Activated CD4-positive, alpha-beta T cell treated with anti-CD3 and anti-CD28 coated beads, Interleukin-2, amount 10 ng/mL, durations not matched to agents 24 days and 14 days (primary cell): ENCODE measurements around the gene GP1BA. TPM values are rescaled to one million over a fixed set of nuclear protein-coding genes. Genes with fewer than 3 reads are reported as not detected.
A peak's percentile ranks its signal among the peaks of the same experiment; 100 is the strongest.
"Not testable (repeated sequence)": the region's sequence is repeated elsewhere in the genome, so short reads cannot be mapped to it uniquely, and the experiment has no call there.

Experiments used
- DNase-seq: peaks from one replicate; pipeline ENCODE4 v3.0.0; 2022
- H3K27ac Mint-ChIP-seq: one replicate; pipeline ENCODE4 v1.8.0; 2022; ENCODE audit warnings: mild to moderate bottlenecking, mixed read lengths
- H3K27me3 Mint-ChIP-seq: one replicate; pipeline ENCODE4 v1.8.0; 2022; ENCODE audit warnings: mixed read lengths
- H3K36me3 Mint-ChIP-seq: one replicate; pipeline ENCODE4 v1.8.0; 2022; ENCODE audit warnings: low read depth, mild to moderate bottlenecking, mixed read lengths
- H3K4me1 Mint-ChIP-seq: one replicate; pipeline ENCODE4 v1.8.0; 2021; ENCODE audit warnings: mixed read lengths
- H3K4me3 Mint-ChIP-seq: one replicate; pipeline ENCODE4 v1.8.0; 2022; ENCODE audit warnings: mild to moderate bottlenecking, moderate library complexity, mixed read lengths
- H3K9me3 Mint-ChIP-seq: one replicate; pipeline ENCODE4 v1.8.0; 2021; ENCODE audit warnings: mixed read lengths
- intact Hi-C: fragments of 100-400 bp; cut with micrococcal nuclease; formaldehyde crosslinking; loops from one replicate; pipeline ENCODE4 v1.15.1; 2023
- total RNA-seq: library from RNA; stranded (reverse); gene quantifications from 2 replicates; pipeline ENCODE4 v1.2.3, GENCODE V29; 2022

Gene GP1BA
- total RNA-seq, 1 donor from 2014 or later: not detected

GRCh38 chr17:4908711-4909496 is 23.2 kb upstream of the GP1BA start:
- Mint-ChIP-seq H3K36me3 (no peaks in the 10 kb centered on the region), H3K4me3 (no peak overlapping the region), H3K27ac (no peak overlapping the region), H3K27me3 (peaks cover 8% of the 10 kb centered on the region), H3K9me3 (no peaks in the 10 kb centered on the region), H3K4me1 (peaks cover 6% of the 10 kb centered on the region)
- intact Hi-C loops: loop anchor here (1.0 to 2.0 kb wide), 3 partner anchors 58 to 154 kb away; partner anchors contain the start of genes CAMTA2 and SPAG7
- peak; percentile 93 for DNase-seq

- no peak for DNase-seq
- Mint-ChIP-seq H3K36me3 (no peaks in the 10 kb centered on the region), H3K4me1 (peaks cover 3% of the 10 kb centered on the region), H3K27me3 (peaks cover 5% of the 10 kb centered on the region), H3K9me3 (no peaks in the 10 kb centered on the region), H3K4me3 (no peak overlapping the region), H3K27ac (no peak overlapping the region)
- intact Hi-C loops: no loop called here
Observed at GRCh38 chr17:4913994-4914393, 18.1 kb upstream of the GP1BA start.

GRCh38 chr17:4914551-4914950 is 17.5 kb upstream of the GP1BA start:
- DNase-seq, intact Hi-C loops, H3K27ac Mint-ChIP-seq, H3K4me1 Mint-ChIP-seq, H3K9me3 Mint-ChIP-seq, H3K27me3 Mint-ChIP-seq, H3K36me3 Mint-ChIP-seq, H3K4me3 Mint-ChIP-seq: not testable (repeated sequence)

- peaks cover 3% of the 10 kb centered on the region for H3K36me3 Mint-ChIP-seq
- no peak overlapping the region for H3K27ac Mint-ChIP-seq
- intact Hi-C loops: no loop called here
- H3K9me3 Mint-ChIP-seq: no peaks in the 10 kb centered on the region
- no peak for DNase-seq
- H3K4me3 Mint-ChIP-seq: no peak overlapping the region
- H3K27me3 Mint-ChIP-seq: no peaks in the 10 kb centered on the region
- H3K4me1 Mint-ChIP-seq: no peaks in the 10 kb centered on the region
Observed at GRCh38 chr17:4919511-4920047, 12.5 kb upstream of the GP1BA start.

- no peak for DNase-seq
- H3K4me3 Mint-ChIP-seq: no peak overlapping the region
Observed at GRCh38 chr17:4920351-4921048, 11.6 kb upstream of the GP1BA start.

GRCh38 chr17:4921320-4921719 is 10.8 kb upstream of the GP1BA start:
- Mint-ChIP-seq H3K27me3 (no peaks in the 10 kb centered on the region), H3K4me3 (no peak overlapping the region), H3K4me1 (peaks cover under 1% of the 10 kb centered on the region), H3K9me3 (no peaks in the 10 kb centered on the region), H3K27ac (no peak overlapping the region), H3K36me3 (peaks cover 3% of the 10 kb centered on the region)
- intact Hi-C loops: no loop called here
- DNase-seq: no peak

More at GRCh38 chr17:4920351-4921048, 11.6 kb upstream of the GP1BA start:
- Mint-ChIP-seq H3K4me1 (no peaks in the 10 kb centered on the region), H3K9me3 (no peaks in the 10 kb centered on the region), H3K36me3 (peaks cover 3% of the 10 kb centered on the region), H3K27me3 (no peaks in the 10 kb centered on the region), H3K27ac (no peak overlapping the region)
- intact Hi-C loops: no loop called here

GRCh38 chr17:4926577-4927335 is 5.3 kb upstream of the GP1BA start:
- H3K4me3 Mint-ChIP-seq, H3K9me3 Mint-ChIP-seq, intact Hi-C loops, H3K27me3 Mint-ChIP-seq, H3K4me1 Mint-ChIP-seq, DNase-seq: not testable (repeated sequence)
- peak overlapping the region; percentile 6 for H3K27ac Mint-ChIP-seq
- H3K36me3 Mint-ChIP-seq: peaks cover 33% of the 10 kb centered on the region

GRCh38 chr17:4928881-4929280 is 3.2 kb upstream of the GP1BA start:
- intact Hi-C loops: no loop called here
- Mint-ChIP-seq H3K9me3 (no peaks in the 10 kb centered on the region), H3K4me3 (no peak overlapping the region)

GRCh38 chr17:4932756-4933155 is 679 bp downstream of the GP1BA start:
- no peaks in the 10 kb centered on the region for H3K9me3 Mint-ChIP-seq
- no peaks in the 10 kb centered on the region for H3K27me3 Mint-ChIP-seq
- no peak overlapping the region for H3K4me3 Mint-ChIP-seq

More at GRCh38 chr17:4928881-4929280, 3.2 kb upstream of the GP1BA start:
- Mint-ChIP-seq H3K27ac (no peak overlapping the region), H3K36me3 (peaks cover 38% of the 10 kb centered on the region), H3K27me3 (no peaks in the 10 kb centered on the region), H3K4me1 (peaks cover 10% of the 10 kb centered on the region)
- no peak for DNase-seq

GRCh38 chr17:4933646-4934045 is 1.6 kb downstream of the GP1BA start:
- peaks cover 52% of the 10 kb centered on the region for H3K36me3 Mint-ChIP-seq
- H3K9me3 Mint-ChIP-seq: no peaks in the 10 kb centered on the region
- H3K27me3 Mint-ChIP-seq: no peaks in the 10 kb centered on the region
- peak overlapping the region; percentile 32 for H3K27ac Mint-ChIP-seq
- intact Hi-C loops: no loop called here
- H3K4me3 Mint-ChIP-seq: no peak overlapping the region
- H3K4me1 Mint-ChIP-seq: peaks cover 27% of the 10 kb centered on the region
- DNase-seq: no peak

More at GRCh38 chr17:4932756-4933155, 679 bp downstream of the GP1BA start:
- no peak for DNase-seq
- Mint-ChIP-seq H3K4me1 (peaks cover 21% of the 10 kb centered on the region), H3K36me3 (peaks cover 49% of the 10 kb centered on the region), H3K27ac (peak overlapping the region; percentile 14)
- intact Hi-C loops: no loop called here

GRCh38 chr17:4934173-4934979 is 2.3 kb downstream of the GP1BA start:
- Mint-ChIP-seq H3K9me3 (no peaks in the 10 kb centered on the region), H3K27me3 (no peaks in the 10 kb centered on the region), H3K4me3 (no peak overlapping the region), H3K4me1 (peaks cover 31% of the 10 kb centered on the region), H3K36me3 (peaks cover 48% of the 10 kb centered on the region), H3K27ac (no peak overlapping the region)
- intact Hi-C loops: no loop called here
- DNase-seq: no peak

- Mint-ChIP-seq H3K4me1 (peaks cover 31% of the 10 kb centered on the region), H3K9me3 (no peaks in the 10 kb centered on the region), H3K27me3 (no peaks in the 10 kb centered on the region), H3K36me3 (peaks cover 49% of the 10 kb centered on the region), H3K4me3 (no peak overlapping the region), H3K27ac (no peak overlapping the region)
- DNase-seq: no peak
- intact Hi-C loops: no loop called here
Observed at GRCh38 chr17:4935650-4936049, 3.6 kb downstream of the GP1BA start.

GRCh38 chr17:4936436-4936835 is 4.4 kb downstream of the GP1BA start:
- Mint-ChIP-seq H3K27ac (peak overlapping the region; percentile 49), H3K9me3 (no peaks in the 10 kb centered on the region)

More at GRCh38 chr17:4936436-4936835, 4.4 kb downstream of the GP1BA start:
- peaks cover 48% of the 10 kb centered on the region for H3K36me3 Mint-ChIP-seq
- no peak for DNase-seq
- intact Hi-C loops: no loop called here
- H3K4me3 Mint-ChIP-seq: no peak overlapping the region
- no peaks in the 10 kb centered on the region for H3K27me3 Mint-ChIP-seq
- H3K4me1 Mint-ChIP-seq: peaks cover 35% of the 10 kb centered on the region
